ENCODE measurements around the gene PRICKLE2. TPM values are rescaled to one million over a fixed set of nuclear protein-coding genes. Genes with fewer than 3 reads are reported as not detected.

PRICKLE2 gene
- total RNA-seq, 1 donor from 2014 or later: 43.5 TPM

- DNase-seq: no peak
- Histone ChIP-seq H3K4me3 (no peak overlapping the region), H3K9me3 (no peaks in the 10 kb centered on the region), H3K4me1 (peaks cover 16% of the 10 kb centered on the region), H3K36me3 (no peaks in the 10 kb centered on the region), H3K27me3 (ENCODE audit: low read depth) (no peaks in the 10 kb centered on the region), H3K27ac (no peak overlapping the region)
- TF ChIP-seq CTCF (IDR thresholded peaks at IDR 0.05): no peak
- intact Hi-C loops (cut with DNase I): no loop called here
- peak in 1 of 2 donors; percentile 19 for ATAC-seq
Measured at GRCh38 chr3:64203969-64204908, 21.0 kb downstream of the PRICKLE2 start.

GRCh38 chr3:64203216-64203615 lies 22.1 kb downstream of the PRICKLE2 start:
- no peak for TF ChIP-seq CTCF (IDR thresholded peaks at IDR 0.05)
- peaks cover 10% of the 10 kb centered on the region for H3K4me1 ChIP-seq
- H3K4me3 ChIP-seq: no peak overlapping the region
- peaks cover 3% of the 10 kb centered on the region for H3K36me3 ChIP-seq
- H3K9me3 ChIP-seq: no peaks in the 10 kb centered on the region
- DNase-seq: no peak
- H3K27ac ChIP-seq: no peak overlapping the region
- no peak for ATAC-seq
- H3K27me3 ChIP-seq (ENCODE audit: low read depth): no peaks in the 10 kb centered on the region
- intact Hi-C loops (cut with DNase I): no loop called here

- Histone ChIP-seq H3K4me1 (peaks cover 10% of the 10 kb centered on the region), H3K36me3 (peaks cover 12% of the 10 kb centered on the region), H3K9me3 (no peaks in the 10 kb centered on the region), H3K27me3 (ENCODE audit: low read depth) (no peaks in the 10 kb centered on the region), H3K4me3 (no peak overlapping the region), H3K27ac (no peak overlapping the region)
- intact Hi-C loops (cut with DNase I): no loop called here
- ATAC-seq: no peak
- DNase-seq: no peak
- no peak for TF ChIP-seq CTCF (IDR thresholded peaks at IDR 0.05)
Measured at GRCh38 chr3:64199932-64200331, 25.3 kb downstream of the PRICKLE2 start.

GRCh38 chr3:64196236-64196929 lies 28.9 kb downstream of the PRICKLE2 start:
- Histone ChIP-seq H3K4me3 (no peak overlapping the region), H3K36me3 (peaks cover 12% of the 10 kb centered on the region), H3K4me1 (no peaks in the 10 kb centered on the region), H3K27ac (no peak overlapping the region), H3K27me3 (ENCODE audit: low read depth) (no peaks in the 10 kb centered on the region), H3K9me3 (no peaks in the 10 kb centered on the region)
- TF ChIP-seq CTCF (IDR thresholded peaks at IDR 0.05): no peak
- ATAC-seq (no peak), DNase-seq (no peak)
- intact Hi-C loops (cut with DNase I): no loop called here

GRCh38 chr3:64195789-64196188 lies 29.5 kb downstream of the PRICKLE2 start:
- H3K4me3 ChIP-seq: no peak overlapping the region
- intact Hi-C loops (cut with DNase I): no loop called here
- ATAC-seq (no peak), DNase-seq (no peak)
- no peak overlapping the region for H3K27ac ChIP-seq
- no peaks in the 10 kb centered on the region for H3K9me3 ChIP-seq
- H3K27me3 ChIP-seq (ENCODE audit: low read depth): no peaks in the 10 kb centered on the region
- H3K4me1 ChIP-seq: no peaks in the 10 kb centered on the region
- peaks cover 12% of the 10 kb centered on the region for H3K36me3 ChIP-seq
- no peak for TF ChIP-seq CTCF (IDR thresholded peaks at IDR 0.05)
